ENCODE results near the gene ACTL7A.

- TF ChIP-seq CTCF (IDR thresholded peaks at IDR 0.05) (no peak), EZH2 (IDR thresholded peaks at IDR 0.05; ENCODE audit: borderline replicate concordance, insufficient read depth, low read depth, low read length, poor library complexity, severe bottlenecking) (no peak)
Observed at GRCh38 chr9:108836781-108837180, 25.3 kb upstream of the ACTL7A start.

Measured in B cell (primary cell).